HFFc6 (cell line): ENCODE data around the gene PNPLA7. TPM values are rescaled to one million over a fixed set of nuclear protein-coding genes. Genes with fewer than 3 reads are reported as not detected.
"Not testable (repeated sequence)": the region's sequence is repeated elsewhere in the genome, so short reads cannot be mapped to it uniquely, and the experiment has no call there.

Experiments
- DNase-seq: peaks from one replicate; pipeline ENCODE4 v3.0.0-alpha.2; 2018
- H3K27ac Mint-ChIP-seq: 2 replicates; pipeline ENCODE4 v1.8.0; 2020; ENCODE audit warnings: mild to moderate bottlenecking, mixed read lengths
- H3K27me3 Mint-ChIP-seq: 2 replicates; pipeline ENCODE4 v1.8.0; 2021; ENCODE audit warnings: mild to moderate bottlenecking, moderate library complexity, mixed read lengths; ENCODE audit not compliant: insufficient read depth
- H3K36me3 Mint-ChIP-seq: 2 replicates; pipeline ENCODE4 v1.8.0; 2021; ENCODE audit warnings: low read depth, mixed read lengths
- H3K4me1 Mint-ChIP-seq: 2 replicates; pipeline ENCODE4 v1.8.0; 2020; ENCODE audit warnings: low read depth, mixed read lengths
- H3K4me3 Mint-ChIP-seq: 2 replicates; pipeline ENCODE4 v1.8.0; 2020; ENCODE audit warnings: mild to moderate bottlenecking, moderate library complexity, mixed read lengths
- H3K9me3 Mint-ChIP-seq: 2 replicates; pipeline ENCODE4 v1.8.0; 2020; ENCODE audit warnings: mild to moderate bottlenecking, mixed read lengths
- long read RNA-seq: library from polyadenylated mRNA; unstranded; transcript quantifications from one replicate; pipeline ENCODE4 v2.0.0, GENCODE V29; 2019
- total RNA-seq, 6 experiments: library from RNA; stranded (reverse); fragmentation: NEBNext Ultra II Directional; extraction: Animal tissue kit (Norgen Biotek cat#: 25700); gene quantifications; 2 replicates in 1 of 6; 3 replicates in 5 of 6; pipeline ENCODE4 v1.2.3, GENCODE V29; 2021
- TF ChIP-seq, protein P1 (sequence below): fragments of 200-600 bp; sonication (generic); IDR thresholded peaks from 2 replicates; pipeline ENCODE4 v1.5.0; 2021; ENCODE audit warnings: antibody characterized with exemption, mild to moderate bottlenecking

PNPLA7 gene
- total RNA-seq = under 1 TPM; 0.20 to 0.90 (median 0.52) TPM
- long read RNA-seq = 0 reads

DNA sequence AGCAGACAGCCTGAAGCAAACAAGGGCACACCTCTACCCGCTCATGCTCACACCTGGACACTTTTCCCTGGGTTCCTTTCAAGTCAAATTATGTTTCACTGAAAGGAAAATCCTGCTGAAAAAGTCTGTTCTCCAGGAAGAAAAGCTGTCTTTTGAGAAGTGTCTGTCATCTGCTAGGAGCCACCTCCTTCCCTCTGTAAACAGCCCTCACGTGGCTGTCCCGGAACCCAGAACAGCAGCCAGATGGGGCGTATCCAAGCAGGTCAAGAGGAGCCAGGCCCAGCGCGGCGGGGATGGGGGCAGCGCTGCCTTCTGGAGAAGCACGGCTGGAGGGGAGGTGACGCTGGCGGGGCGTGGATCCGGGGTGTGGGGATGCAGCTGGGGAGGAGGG is at the start of gene PNPLA7:
PNPLA7 (minus strand) TSS at position 172 of the 391 bp plus-strand sequence. CDS start 205 bp downstream, outside the sequence.
- Mint-ChIP-seq H3K4me3 (peak within 1 kb of the TSS; percentile 85), H3K27ac (peak within 1 kb of the TSS; percentile 64), H3K27me3 (no peaks in the 10 kb centered on the region), H3K36me3 (peaks cover 16% of the 10 kb centered on the region), H3K4me1 (peaks cover 20% of the 10 kb centered on the region), H3K9me3 (no peaks in the 10 kb centered on the region)
- TF ChIP-seq, protein P1, sequence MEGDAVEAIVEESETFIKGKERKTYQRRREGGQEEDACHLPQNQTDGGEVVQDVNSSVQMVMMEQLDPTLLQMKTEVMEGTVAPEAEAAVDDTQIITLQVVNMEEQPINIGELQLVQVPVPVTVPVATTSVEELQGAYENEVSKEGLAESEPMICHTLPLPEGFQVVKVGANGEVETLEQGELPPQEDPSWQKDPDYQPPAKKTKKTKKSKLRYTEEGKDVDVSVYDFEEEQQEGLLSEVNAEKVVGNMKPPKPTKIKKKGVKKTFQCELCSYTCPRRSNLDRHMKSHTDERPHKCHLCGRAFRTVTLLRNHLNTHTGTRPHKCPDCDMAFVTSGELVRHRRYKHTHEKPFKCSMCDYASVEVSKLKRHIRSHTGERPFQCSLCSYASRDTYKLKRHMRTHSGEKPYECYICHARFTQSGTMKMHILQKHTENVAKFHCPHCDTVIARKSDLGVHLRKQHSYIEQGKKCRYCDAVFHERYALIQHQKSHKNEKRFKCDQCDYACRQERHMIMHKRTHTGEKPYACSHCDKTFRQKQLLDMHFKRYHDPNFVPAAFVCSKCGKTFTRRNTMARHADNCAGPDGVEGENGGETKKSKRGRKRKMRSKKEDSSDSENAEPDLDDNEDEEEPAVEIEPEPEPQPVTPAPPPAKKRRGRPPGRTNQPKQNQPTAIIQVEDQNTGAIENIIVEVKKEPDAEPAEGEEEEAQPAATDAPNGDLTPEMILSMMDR = no peak
- peak; percentile 70 for DNase-seq

DNA sequence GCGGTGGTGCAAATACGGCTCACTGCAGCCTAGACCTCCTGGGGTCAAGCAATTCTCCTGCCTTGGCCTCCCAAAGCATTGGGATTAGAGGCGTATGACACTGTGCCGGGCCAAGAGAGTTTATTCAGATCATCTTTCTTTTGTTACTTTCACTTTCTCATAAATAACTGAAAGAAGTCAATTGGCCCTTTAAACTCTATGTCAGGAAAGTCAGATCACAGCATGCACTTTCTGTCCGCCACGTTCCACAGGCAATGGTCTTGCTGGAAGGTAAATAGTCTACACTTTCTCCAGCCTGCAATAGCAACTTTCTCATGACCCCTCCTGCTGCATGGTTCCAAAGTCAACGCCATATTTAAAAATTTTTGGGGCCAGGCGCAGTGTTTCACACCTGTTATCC is 48.7 kb upstream of the PNPLA7 start:
- no peak for DNase-seq
- H3K36me3 Mint-ChIP-seq = no peaks in the 10 kb centered on the region
- TF ChIP-seq, protein P1 = no peak
- H3K27me3 Mint-ChIP-seq = peaks cover 4% of the 10 kb centered on the region; the same call in 1 of the 2 replicates
- H3K4me3 Mint-ChIP-seq = no peak overlapping the region
- no peaks in the 10 kb centered on the region for H3K9me3 Mint-ChIP-seq
- H3K27ac Mint-ChIP-seq = no peak overlapping the region
- peaks cover 8% of the 10 kb centered on the region for H3K4me1 Mint-ChIP-seq

DNA sequence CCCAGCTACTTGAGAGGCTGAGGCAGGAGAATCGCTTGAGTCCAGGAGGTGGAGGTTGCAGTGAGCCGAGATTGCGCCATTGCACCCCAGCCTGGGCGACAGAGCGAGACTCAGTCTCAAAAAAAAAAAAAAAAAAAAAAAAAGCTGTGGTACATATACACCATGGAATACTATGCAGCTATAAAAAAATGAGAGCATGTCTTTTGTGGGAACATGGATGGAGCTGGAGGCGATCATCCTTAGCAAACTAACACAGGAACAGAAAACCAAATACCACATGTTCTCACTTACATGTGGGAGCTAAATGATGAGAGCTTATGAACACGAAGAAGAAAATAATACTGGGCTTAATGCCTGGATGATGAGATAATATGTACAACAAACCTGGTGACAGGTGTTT is 46.4 kb upstream of the PNPLA7 start:
- not testable (repeated sequence) for H3K4me3 Mint-ChIP-seq, H3K4me1 Mint-ChIP-seq, H3K27me3 Mint-ChIP-seq, DNase-seq, H3K27ac Mint-ChIP-seq, H3K9me3 Mint-ChIP-seq, H3K36me3 Mint-ChIP-seq

DNA sequence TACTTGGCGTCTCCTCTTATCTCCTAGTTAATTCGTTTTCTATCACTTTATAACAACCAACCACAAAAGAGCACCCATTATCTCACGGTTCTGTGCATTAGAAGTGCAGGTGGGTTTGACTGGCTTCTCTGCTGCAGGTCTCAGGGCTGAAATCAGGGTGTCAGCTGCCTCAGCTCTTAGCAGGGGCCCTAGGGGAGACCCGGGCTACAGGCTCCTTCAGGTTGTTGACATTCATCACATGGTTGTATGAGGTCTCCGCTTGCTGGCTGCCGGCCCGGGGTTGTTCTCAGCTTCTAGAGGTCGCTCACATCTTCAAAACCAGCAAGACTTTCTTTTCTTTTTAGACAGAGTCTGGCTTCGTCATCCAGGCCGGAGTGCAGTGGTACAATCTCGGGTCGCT is 43.0 kb upstream of the PNPLA7 start:
- Mint-ChIP-seq H3K9me3 (no peaks in the 10 kb centered on the region), H3K27me3 (no peaks in the 10 kb centered on the region; the same call in 1 of the 2 replicates), H3K27ac (no peak overlapping the region), H3K36me3 (peaks cover under 1% of the 10 kb centered on the region; the same call in 1 of the 2 replicates), H3K4me1 (peaks cover 16% of the 10 kb centered on the region), H3K4me3 (no peak overlapping the region)
- DNase-seq = no peak
- TF ChIP-seq, protein P1 = no peak

DNA sequence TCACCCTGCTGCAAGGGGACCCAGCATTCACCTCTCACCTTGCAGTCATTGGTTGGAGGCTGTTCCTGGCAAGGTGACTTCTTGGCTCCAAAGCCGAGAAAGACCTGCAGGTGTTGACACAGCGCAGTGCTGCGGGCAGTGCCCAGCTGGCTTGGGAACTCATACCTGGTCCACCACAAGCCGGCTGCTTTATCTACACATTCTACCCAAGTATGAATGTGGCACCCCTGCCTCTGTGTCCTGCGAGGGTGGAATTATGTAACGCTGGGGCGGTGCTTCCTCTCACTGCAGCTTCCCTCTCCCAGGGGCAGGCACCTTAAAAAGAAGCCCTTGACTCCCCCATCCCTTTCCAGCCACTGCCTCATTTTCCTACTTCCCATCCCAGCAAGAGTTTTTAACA is 42.6 kb upstream of the PNPLA7 start:
- H3K4me3 Mint-ChIP-seq = no peak overlapping the region

More for the DNA sequence above, 42.6 kb upstream of the PNPLA7 start:
- no peak for DNase-seq
- Mint-ChIP-seq H3K27me3 (no peaks in the 10 kb centered on the region; the same call in 1 of the 2 replicates), H3K36me3 (peaks cover 5% of the 10 kb centered on the region; the same call in 1 of the 2 replicates), H3K9me3 (no peaks in the 10 kb centered on the region), H3K27ac (no peak overlapping the region), H3K4me1 (peaks cover 18% of the 10 kb centered on the region)
- TF ChIP-seq, protein P1 = no peak
